GM18909 (cell line): ENCODE measurements around the gene SLC47A1.
"Not testable (repeated sequence)": the region's sequence is repeated elsewhere in the genome, so short reads cannot be mapped to it uniquely, and the experiment has no call there.

ENCODE experiments used
- ATAC-seq: cut with Tn5 transposase; IDR thresholded peaks from one replicate; pipeline ENCODE4 v1.9.1; 2021; ENCODE audit warnings: mild to moderate bottlenecking; ENCODE audit not compliant: unreplicated experiment, poor library complexity

The SLC47A1 gene, protein sequence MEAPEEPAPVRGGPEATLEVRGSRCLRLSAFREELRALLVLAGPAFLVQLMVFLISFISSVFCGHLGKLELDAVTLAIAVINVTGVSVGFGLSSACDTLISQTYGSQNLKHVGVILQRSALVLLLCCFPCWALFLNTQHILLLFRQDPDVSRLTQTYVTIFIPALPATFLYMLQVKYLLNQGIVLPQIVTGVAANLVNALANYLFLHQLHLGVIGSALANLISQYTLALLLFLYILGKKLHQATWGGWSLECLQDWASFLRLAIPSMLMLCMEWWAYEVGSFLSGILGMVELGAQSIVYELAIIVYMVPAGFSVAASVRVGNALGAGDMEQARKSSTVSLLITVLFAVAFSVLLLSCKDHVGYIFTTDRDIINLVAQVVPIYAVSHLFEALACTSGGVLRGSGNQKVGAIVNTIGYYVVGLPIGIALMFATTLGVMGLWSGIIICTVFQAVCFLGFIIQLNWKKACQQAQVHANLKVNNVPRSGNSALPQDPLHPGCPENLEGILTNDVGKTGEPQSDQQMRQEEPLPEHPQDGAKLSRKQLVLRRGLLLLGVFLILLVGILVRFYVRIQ

GRCh38 chr17:19533718-19534561 is at the start of gene SLC47A1:
Gene SLC47A1, plus strand, starts transcription at chr17:19533854. Its CDS starts 86 bp downstream, at chr17:19533940.
- no peak for ATAC-seq

GRCh38 chr17:19485800-19486340 is 47.8 kb upstream of the SLC47A1 start:
- no peak for ATAC-seq

- ATAC-seq, result no peak
These were observed 47.2 kb upstream of the SLC47A1 start for GRCh38 chr17:19486351-19487023.

DNA sequence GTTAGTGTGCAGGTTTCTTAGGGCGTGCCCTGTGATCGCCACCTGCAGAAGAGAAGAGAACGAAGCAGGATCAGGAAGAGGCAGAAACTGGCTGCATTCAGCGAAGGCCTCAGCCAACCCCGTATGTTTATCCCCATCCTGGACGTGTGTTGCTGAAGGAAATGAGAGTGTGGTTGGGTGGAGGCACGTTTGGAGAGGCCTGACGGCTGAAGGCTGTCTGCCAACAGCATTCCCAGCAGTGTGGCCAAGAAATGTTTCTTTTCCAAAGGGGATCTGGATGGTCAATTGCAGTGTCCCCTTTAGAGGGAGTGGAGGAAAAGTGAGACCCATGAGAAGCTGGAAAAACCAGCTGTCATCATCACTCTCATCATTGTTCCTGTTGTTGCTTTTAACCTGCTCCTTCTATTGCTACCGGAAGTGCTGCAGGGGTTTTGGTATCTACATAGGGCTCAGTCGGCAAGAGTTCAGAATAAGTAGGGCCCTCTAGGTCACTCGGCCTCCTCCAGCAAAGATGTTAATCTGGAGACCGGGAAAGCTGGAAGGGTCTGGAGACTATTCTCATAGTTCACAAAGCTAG is 46.5 kb upstream of the SLC47A1 start:
- no peak for ATAC-seq

DNA sequence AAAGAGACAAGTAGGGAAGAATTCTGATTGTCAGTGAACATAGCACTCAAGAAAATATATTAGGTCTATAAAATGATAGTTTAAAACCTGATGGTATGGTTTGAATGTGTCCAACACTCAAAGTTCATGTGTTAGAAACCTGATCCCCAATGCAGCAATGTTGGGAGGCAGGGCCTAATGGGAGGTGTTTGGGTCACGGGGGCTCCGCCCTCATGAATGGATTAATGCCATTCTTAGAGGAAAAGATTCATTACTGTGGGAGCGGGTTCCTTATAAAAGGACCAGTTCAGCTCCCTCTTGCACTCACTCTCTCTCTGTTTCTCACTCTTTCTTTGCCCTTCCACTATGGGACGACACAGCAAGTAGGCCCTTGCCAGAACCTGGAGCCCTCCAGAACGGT is 41.5 kb upstream of the SLC47A1 start:
- no peak for ATAC-seq

GRCh38 chr17:19494961-19495806 is 38.5 kb upstream of the SLC47A1 start:
- no peak for ATAC-seq

DNA sequence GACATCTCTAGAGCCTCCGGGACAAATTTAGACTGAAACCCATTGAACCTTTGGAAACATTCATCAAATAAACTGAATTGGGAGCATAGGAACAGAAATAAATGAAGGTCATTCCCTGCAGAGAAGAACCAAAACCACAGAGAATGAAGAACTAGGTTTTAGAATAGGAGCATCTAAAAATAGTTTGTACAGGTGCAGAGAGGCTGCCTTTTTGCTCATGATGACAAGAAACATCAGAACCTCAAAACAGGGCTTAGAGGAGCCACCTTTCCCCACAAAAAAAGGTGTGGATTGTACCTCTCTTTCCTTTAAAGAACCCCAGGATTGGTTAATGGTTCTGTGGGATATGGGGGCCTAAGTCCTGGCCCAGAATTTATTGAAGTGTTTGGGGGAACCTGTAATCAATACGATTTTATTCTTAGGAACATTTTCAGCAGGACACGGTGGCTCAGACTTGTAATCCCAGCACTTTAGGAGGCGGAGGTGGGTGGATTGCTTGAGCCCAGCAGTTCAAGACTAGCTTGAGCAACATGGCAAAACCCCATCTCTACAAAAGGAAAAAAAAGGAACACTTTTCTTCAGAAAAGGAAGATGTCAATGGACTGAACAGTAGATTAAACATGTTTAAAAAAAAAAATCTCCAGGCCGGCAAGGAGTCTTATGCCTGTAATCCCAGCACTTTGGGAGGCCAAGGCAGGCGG is 37.7 kb upstream of the SLC47A1 start:
- no peak for ATAC-seq

DNA sequence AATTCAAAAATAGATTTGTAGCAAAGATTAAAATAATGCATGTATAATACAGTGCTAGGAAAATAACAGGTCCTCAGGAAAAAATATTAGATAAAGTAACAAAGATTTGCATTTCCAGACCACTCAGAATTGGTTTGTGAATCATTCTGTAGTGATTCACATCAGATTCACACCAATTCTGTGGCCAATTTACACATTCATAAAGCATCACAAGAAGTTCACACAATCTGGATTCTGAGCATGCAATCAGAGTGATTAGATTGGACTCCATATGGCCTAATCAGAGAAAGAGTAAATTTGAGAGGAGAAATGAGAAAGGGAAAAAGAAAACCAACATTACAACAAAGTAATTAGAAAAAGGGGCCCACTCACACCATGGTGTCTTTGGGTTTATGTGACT is 36.0 kb upstream of the SLC47A1 start:
- ATAC-seq, result no peak

- ATAC-seq, result no peak
These were observed 32.4 kb upstream of the SLC47A1 start for GRCh38 chr17:19501219-19501618.

GRCh38 chr17:19502517-19502916 is 31.1 kb upstream of the SLC47A1 start:
- no peak for ATAC-seq

- not testable (repeated sequence) for ATAC-seq
These were observed 28.1 kb upstream of the SLC47A1 start for GRCh38 chr17:19505561-19505960.

GRCh38 chr17:19507775-19508576 is 25.7 kb upstream of the SLC47A1 start:
- peak; percentile 83 for ATAC-seq

DNA sequence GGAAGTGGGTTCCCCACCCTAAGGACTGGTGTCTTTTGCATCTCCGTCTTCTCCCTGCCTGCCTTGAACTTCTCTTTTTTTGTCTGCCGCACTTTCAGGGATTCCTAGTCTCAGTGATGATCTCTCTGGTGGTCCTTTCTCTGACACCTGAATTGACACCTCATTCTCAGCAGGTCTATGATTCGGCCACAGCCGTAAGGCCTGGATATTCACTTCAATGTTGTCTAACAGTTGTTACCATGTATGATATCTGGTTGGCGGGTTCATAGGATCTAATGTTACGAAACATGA is 25.1 kb upstream of the SLC47A1 start:
- ATAC-seq, result no peak

- ATAC-seq, result not testable (repeated sequence)
These were observed 24.3 kb upstream of the SLC47A1 start for GRCh38 chr17:19509281-19509852.

GRCh38 chr17:19510903-19511302 is 22.8 kb upstream of the SLC47A1 start:
- ATAC-seq, result no peak

- ATAC-seq, result no peak
These were observed 19.7 kb upstream of the SLC47A1 start for GRCh38 chr17:19513897-19514488.

- no peak for ATAC-seq
These were observed 16.0 kb upstream of the SLC47A1 start for GRCh38 chr17:19517699-19518098.
